HepG2 (cell line): ENCODE measurements around the gene UBR4. TPM values are rescaled to one million over a fixed set of nuclear protein-coding genes. Genes with fewer than 3 reads are reported as not detected.

Source experiments
- FOXJ3 ChIP-seq: sonication (generic); formaldehyde crosslinking; IDR thresholded peaks from 2 replicates; pipeline ENCODE4 v1.4.0; 2020; ENCODE audit warnings: missing genetic modification reagents, mild to moderate bottlenecking, borderline replicate concordance
- IKZF1 ChIP-seq: fragments of 450-650 bp; IDR thresholded peaks from 2 replicates; pipeline ENCODE4 v1.7.1; 2016
- ISL2 ChIP-seq: sonication (generic); formaldehyde crosslinking; IDR thresholded peaks from 2 replicates; pipeline ENCODE4 v1.5.0; 2020; ENCODE audit warnings: missing genetic modification reagents
- KLF16 ChIP-seq, 2 experiments: sonication (generic) in 1 of 2; formaldehyde crosslinking in 1 of 2; IDR thresholded peaks; 2 replicates each; pipeline versions ENCODE4 v1.6.1 to v1.8.0; 2016 to 2023; ENCODE audit warnings: missing genetic modification reagents in 2 of 2, missing compliant biosample characterization in 1 of 2
- MED1 ChIP-seq: sonication (generic); formaldehyde crosslinking; IDR thresholded peaks from 2 replicates; pipeline ENCODE4 v1.4.0; 2020; ENCODE audit warnings: missing genetic modification reagents
- MEF2D ChIP-seq: sonication (generic); formaldehyde crosslinking; IDR thresholded peaks from 2 replicates; pipeline ENCODE4 v1.5.1; 2020; ENCODE audit warnings: mild to moderate bottlenecking, missing genetic modification reagents
- MIER3 ChIP-seq: IDR thresholded peaks from 2 replicates; pipeline ENCODE4 v1.6.1; 2016; ENCODE audit warnings: missing compliant biosample characterization, borderline replicate concordance
- NFYB ChIP-seq: sonication (generic); formaldehyde crosslinking; IDR thresholded peaks from 2 replicates; pipeline ENCODE4 v1.4.0; 2020; ENCODE audit warnings: missing genetic modification reagents
- POLR2AphosphoS2 ChIP-seq: IDR thresholded peaks from 2 replicates; pipeline ENCODE4 v1.6.1; 2011; ENCODE audit warnings: low read depth, low read length, improper control_type of control experiment
- SETDB1 ChIP-seq: sonication (generic); formaldehyde crosslinking; IDR thresholded peaks from 2 replicates; pipeline ENCODE4 v1.5.1; 2020; ENCODE audit warnings: missing genetic modification reagents, mild to moderate bottlenecking, borderline replicate concordance
- ZNF138 ChIP-seq: sonication (generic); formaldehyde crosslinking; IDR thresholded peaks from 2 replicates; pipeline ENCODE4 v1.5.0; 2020; ENCODE audit warnings: mild to moderate bottlenecking, low read depth, missing genetic modification reagents
- ZNF772 ChIP-seq: sonication (generic); formaldehyde crosslinking; IDR thresholded peaks from 2 replicates; pipeline ENCODE4 v1.5.0; 2020; ENCODE audit warnings: mild to moderate bottlenecking, missing genetic modification reagents
- polyA plus RNA-seq, 8 experiments: library from polyadenylated mRNA; depleted of rRNA in 3 of 8; stranded (reverse) in 7 of 8; unstranded in 1 of 8; fragments of >200 nt; fragmentation: Illumina TruSeq in 4 of 8; extraction: Trizol in 4 of 8; gene quantifications; 2 replicates each; pipeline versions ENCODE4 v1.2.1 to v1.2.3, GENCODE V29; 2011 to 2016; ENCODE audit warnings: low read depth in 4 of 8, missing spikeins in 1 of 8, mixed read lengths in 1 of 8; ENCODE audit not compliant: insufficient read depth in 1 of 8
- total RNA-seq, 5 experiments: library from RNA; depleted of rRNA; stranded (reverse); fragments of >200 nt; fragmentation: Illumina TruSeq; extraction: Trizol; gene quantifications; 2 replicates each; pipeline ENCODE4 v1.2.3, GENCODE V29; 2016; ENCODE audit warnings: low read depth in 1 of 5
- TF ChIP-seq, protein P1 (sequence below): sonication (generic); formaldehyde crosslinking; IDR thresholded peaks from 2 replicates; pipeline ENCODE4 v1.5.0; 2020; ENCODE audit warnings: mild to moderate bottlenecking, missing genetic modification reagents
- TF ChIP-seq, protein P2 (sequence below): sonication (generic); formaldehyde crosslinking; IDR thresholded peaks from 2 replicates; pipeline ENCODE4 v1.4.0; 2020; ENCODE audit warnings: mild to moderate bottlenecking, missing genetic modification reagents
- TF ChIP-seq, protein P3 (sequence below): sonication (generic); formaldehyde crosslinking; IDR thresholded peaks from 2 replicates; pipeline ENCODE4 v1.4.0; 2020; ENCODE audit warnings: mild to moderate bottlenecking, missing genetic modification reagents

UBR4 gene
- total and polyA plus RNA-seq, 2 of the 13 experiments (the other 11 are each of a cell fraction or from before 2014, with no cell fraction given) = 59.1 to 106 TPM

DNA sequence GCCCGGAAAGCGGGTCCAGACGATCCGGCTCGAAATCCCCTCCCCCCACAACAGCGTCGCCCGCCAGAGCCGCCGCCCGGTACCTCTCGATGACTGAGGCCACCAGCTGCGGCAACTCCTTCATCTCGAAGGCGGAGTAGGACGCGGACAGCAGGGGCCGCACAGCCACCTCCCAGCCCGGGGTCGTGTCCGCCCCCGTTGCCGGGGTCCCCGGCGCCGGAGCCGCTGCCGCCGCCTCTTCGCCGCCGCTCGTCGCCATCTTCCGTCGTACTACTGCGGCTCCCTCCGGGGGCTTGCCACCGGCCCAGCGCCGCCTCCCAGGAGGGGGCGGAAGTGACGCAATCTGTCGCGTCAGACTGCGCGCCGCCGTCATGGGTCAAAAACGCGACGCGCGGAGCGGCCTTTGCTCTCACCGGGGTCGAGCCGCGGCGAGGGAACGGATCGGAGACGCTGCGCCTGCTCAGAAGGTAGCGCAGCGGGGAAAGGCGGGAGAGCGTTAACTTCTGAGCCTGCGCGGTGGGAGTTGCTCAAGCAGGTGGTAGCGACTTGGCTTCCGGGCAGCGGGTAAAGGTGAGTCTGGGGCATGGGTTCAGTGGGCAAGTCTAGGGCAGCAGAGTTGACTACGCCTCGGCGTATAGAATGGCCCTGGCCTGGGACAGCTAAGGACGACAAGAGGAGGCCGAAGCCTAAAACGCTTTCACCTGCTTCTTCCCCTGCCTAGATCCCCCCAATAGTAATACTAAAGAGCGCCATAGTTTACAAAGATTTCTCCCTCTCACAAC is at the start of gene UBR4 (continued):
- peak; percentile 32; the same call in 1 of the 2 replicates for TF ChIP-seq NFYB (CRISPR knock-in tag)
- peak in 1 of 2 experiments; percentile 95; a peak in 2 of 4 replicates for TF ChIP-seq KLF16 (CRISPR knock-in tag; IDR thresholded peaks at IDR 0.05)
- no peak for TF ChIP-seq IKZF1
- peak; percentile 84; the same call in 1 of the 2 replicates for TF ChIP-seq ZNF772 (CRISPR knock-in tag)
- TF ChIP-seq POLR2AphosphoS2 = peak; percentile 52; the same call in 1 of the 2 replicates
- peak; percentile 82; the same call in 1 of the 2 replicates for TF ChIP-seq MEF2D
- TF ChIP-seq, protein P1, sequence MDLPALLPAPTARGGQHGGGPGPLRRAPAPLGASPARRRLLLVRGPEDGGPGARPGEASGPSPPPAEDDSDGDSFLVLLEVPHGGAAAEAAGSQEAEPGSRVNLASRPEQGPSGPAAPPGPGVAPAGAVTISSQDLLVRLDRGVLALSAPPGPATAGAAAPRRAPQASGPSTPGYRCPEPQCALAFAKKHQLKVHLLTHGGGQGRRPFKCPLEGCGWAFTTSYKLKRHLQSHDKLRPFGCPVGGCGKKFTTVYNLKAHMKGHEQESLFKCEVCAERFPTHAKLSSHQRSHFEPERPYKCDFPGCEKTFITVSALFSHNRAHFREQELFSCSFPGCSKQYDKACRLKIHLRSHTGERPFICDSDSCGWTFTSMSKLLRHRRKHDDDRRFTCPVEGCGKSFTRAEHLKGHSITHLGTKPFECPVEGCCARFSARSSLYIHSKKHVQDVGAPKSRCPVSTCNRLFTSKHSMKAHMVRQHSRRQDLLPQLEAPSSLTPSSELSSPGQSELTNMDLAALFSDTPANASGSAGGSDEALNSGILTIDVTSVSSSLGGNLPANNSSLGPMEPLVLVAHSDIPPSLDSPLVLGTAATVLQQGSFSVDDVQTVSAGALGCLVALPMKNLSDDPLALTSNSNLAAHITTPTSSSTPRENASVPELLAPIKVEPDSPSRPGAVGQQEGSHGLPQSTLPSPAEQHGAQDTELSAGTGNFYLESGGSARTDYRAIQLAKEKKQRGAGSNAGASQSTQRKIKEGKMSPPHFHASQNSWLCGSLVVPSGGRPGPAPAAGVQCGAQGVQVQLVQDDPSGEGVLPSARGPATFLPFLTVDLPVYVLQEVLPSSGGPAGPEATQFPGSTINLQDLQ (CRISPR knock-in tag) = no peak
- peak; percentile 73; the same call in 1 of the 2 replicates for TF ChIP-seq ISL2 (CRISPR knock-in tag)
- TF ChIP-seq ZNF138 (CRISPR knock-in tag) = peak; percentile 37; the same call in 1 of the 2 replicates
- TF ChIP-seq SETDB1 (CRISPR knock-in tag) = no peak
- peak; percentile 54; the same call in 1 of the 2 replicates for TF ChIP-seq FOXJ3
- TF ChIP-seq, protein P2, sequence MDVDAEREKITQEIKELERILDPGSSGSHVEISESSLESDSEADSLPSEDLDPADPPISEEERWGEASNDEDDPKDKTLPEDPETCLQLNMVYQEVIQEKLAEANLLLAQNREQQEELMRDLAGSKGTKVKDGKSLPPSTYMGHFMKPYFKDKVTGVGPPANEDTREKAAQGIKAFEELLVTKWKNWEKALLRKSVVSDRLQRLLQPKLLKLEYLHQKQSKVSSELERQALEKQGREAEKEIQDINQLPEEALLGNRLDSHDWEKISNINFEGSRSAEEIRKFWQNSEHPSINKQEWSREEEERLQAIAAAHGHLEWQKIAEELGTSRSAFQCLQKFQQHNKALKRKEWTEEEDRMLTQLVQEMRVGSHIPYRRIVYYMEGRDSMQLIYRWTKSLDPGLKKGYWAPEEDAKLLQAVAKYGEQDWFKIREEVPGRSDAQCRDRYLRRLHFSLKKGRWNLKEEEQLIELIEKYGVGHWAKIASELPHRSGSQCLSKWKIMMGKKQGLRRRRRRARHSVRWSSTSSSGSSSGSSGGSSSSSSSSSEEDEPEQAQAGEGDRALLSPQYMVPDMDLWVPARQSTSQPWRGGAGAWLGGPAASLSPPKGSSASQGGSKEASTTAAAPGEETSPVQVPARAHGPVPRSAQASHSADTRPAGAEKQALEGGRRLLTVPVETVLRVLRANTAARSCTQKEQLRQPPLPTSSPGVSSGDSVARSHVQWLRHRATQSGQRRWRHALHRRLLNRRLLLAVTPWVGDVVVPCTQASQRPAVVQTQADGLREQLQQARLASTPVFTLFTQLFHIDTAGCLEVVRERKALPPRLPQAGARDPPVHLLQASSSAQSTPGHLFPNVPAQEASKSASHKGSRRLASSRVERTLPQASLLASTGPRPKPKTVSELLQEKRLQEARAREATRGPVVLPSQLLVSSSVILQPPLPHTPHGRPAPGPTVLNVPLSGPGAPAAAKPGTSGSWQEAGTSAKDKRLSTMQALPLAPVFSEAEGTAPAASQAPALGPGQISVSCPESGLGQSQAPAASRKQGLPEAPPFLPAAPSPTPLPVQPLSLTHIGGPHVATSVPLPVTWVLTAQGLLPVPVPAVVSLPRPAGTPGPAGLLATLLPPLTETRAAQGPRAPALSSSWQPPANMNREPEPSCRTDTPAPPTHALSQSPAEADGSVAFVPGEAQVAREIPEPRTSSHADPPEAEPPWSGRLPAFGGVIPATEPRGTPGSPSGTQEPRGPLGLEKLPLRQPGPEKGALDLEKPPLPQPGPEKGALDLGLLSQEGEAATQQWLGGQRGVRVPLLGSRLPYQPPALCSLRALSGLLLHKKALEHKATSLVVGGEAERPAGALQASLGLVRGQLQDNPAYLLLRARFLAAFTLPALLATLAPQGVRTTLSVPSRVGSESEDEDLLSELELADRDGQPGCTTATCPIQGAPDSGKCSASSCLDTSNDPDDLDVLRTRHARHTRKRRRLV (CRISPR knock-in tag) = peak; percentile 81; the same call in 1 of the 2 replicates
- TF ChIP-seq, protein P3, sequence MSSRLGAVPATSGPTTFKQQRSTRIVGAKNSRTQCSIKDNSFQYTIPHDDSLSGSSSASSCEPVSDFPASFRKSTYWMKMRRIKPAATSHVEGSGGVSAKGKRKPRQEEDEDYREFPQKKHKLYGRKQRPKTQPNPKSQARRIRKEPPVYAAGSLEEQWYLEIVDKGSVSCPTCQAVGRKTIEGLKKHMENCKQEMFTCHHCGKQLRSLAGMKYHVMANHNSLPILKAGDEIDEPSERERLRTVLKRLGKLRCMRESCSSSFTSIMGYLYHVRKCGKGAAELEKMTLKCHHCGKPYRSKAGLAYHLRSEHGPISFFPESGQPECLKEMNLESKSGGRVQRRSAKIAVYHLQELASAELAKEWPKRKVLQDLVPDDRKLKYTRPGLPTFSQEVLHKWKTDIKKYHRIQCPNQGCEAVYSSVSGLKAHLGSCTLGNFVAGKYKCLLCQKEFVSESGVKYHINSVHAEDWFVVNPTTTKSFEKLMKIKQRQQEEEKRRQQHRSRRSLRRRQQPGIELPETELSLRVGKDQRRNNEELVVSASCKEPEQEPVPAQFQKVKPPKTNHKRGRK (CRISPR knock-in tag) = no peak
- peak; percentile 94 for TF ChIP-seq MIER3 (CRISPR knock-in tag)
- TF ChIP-seq MED1 (CRISPR knock-in tag) = peak; percentile 92
